D721Med (cell line): ENCODE results near the gene DNM1L.

ENCODE experiments used
- DNase-seq: peaks from one replicate; pipeline ENCODE4 v3.0.0; 2011; ENCODE audit warnings: low spot score; ENCODE audit not compliant: insufficient read length
- FAIRE-seq: peaks from 2 replicates; lab custom pipeline; 2011; peaks lifted over from hg19 to GRCh38; lab: Jason Lieb, UNC
- CTCF ChIP-seq: IDR thresholded peaks from 2 replicates; pipeline ENCODE4 v1.5.1; 2012; ENCODE audit warnings: mild to moderate bottlenecking, control low read depth; ENCODE audit not compliant: insufficient read depth; ENCODE audit errors: missing control alignments

DNM1L gene

GRCh38 chr12:32734952-32735351 is 55.9 kb downstream of the DNM1L start:
- peak; percentile 58 for FAIRE-seq
- TF ChIP-seq CTCF, result no peak

GRCh38 chr12:32736445-32736844 is 57.3 kb downstream of the DNM1L start:
- no peak for TF ChIP-seq CTCF
- no peak for FAIRE-seq
- DNase-seq, result no peak

More at GRCh38 chr12:32734952-32735351, 55.9 kb downstream of the DNM1L start:
- DNase-seq, result no peak

- TF ChIP-seq CTCF, result no peak
- DNase-seq (no peak), FAIRE-seq (no peak)
These were observed 58.6 kb downstream of the DNM1L start for GRCh38 chr12:32737715-32738114.

GRCh38 chr12:32739279-32739678 is 60.2 kb downstream of the DNM1L start:
- no peak for FAIRE-seq
- TF ChIP-seq CTCF, result no peak
- DNase-seq, result no peak

GRCh38 chr12:32742133-32742532 is 63.0 kb downstream of the DNM1L start:
- TF ChIP-seq CTCF, result no peak
- FAIRE-seq (no peak), DNase-seq (no peak)

- TF ChIP-seq CTCF, result no peak
- DNase-seq (no peak), FAIRE-seq (no peak)
These were observed 64.2 kb downstream of the DNM1L start for GRCh38 chr12:32743264-32743663.

GRCh38 chr12:32753605-32754004 is 74.5 kb downstream of the DNM1L start:
- TF ChIP-seq CTCF, result no peak
- DNase-seq (no peak), FAIRE-seq (no peak)
